HG02571 (cell line): ENCODE results near the gene UQCR10.

Experiments
- ATAC-seq: cut with Tn5 transposase; IDR thresholded peaks from one replicate; pipeline ENCODE4 v1.9.1; 2021; ENCODE audit warnings: mild to moderate bottlenecking, moderate library complexity; ENCODE audit not compliant: unreplicated experiment

UQCR10 gene

DNA sequence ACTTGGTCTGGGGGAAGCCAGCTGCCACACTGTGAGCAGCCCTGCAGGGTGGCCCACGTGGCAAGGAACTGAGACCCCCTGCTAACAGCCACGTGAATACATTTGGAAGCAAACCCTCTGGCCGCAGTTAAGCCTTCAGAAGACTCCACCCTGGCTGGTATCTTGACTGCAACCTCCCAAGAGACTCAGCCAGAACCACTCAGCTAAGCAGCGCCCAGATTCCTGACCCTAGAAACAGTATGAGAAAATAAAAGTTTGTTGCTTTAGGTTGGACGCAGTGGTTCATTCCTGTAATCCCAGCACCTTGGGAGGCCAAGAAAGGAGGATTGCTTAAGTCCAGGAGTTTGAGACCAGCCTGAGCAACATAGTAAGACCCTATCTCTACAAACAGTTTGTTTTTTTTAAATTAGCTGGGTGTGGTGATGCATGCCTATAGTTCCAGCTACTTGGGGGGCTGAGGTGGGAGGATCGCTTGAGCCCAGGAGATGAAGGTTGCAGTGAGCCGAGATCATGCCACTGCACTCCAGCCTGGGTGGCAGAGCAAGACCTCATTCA is 9.0 kb upstream of the UQCR10 start:
- ATAC-seq = no peak

DNA sequence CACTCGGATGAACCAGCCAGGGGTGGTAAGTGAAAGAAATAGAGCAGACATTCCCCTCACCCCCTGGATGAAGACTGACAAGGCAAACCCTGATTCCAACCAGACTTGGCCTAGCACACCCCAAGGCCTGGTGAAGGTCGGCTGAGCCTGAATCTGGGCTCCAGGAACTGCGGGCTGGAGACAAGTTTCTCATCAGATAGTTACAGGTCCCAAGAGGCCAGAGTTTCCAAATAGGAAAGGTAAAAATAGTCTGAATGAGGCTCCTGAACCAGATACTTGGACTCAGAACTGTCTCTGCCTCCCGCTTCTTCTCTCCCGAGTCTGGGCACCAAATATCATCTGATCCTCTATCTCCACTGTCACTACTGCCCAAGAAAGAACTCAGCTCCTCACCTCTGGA is 8.2 kb upstream of the UQCR10 start:
- ATAC-seq = no peak

- no peak for ATAC-seq
Measured at GRCh38 chr22:29762263-29762662, 4.9 kb upstream of the UQCR10 start.

GRCh38 chr22:29765905-29766631 is 1.1 kb upstream of the UQCR10 start:
- peak; percentile 4 for ATAC-seq

GRCh38 chr22:29766632-29767170 is 468 bp upstream of the UQCR10 start, which contains the start of gene ZMAT5:
Gene ZMAT5, minus strand, starts transcription at chr22:29767007. Its CDS starts 18,463 bp downstream, at chr22:29748544.
- peak; percentile 86 for ATAC-seq

DNA sequence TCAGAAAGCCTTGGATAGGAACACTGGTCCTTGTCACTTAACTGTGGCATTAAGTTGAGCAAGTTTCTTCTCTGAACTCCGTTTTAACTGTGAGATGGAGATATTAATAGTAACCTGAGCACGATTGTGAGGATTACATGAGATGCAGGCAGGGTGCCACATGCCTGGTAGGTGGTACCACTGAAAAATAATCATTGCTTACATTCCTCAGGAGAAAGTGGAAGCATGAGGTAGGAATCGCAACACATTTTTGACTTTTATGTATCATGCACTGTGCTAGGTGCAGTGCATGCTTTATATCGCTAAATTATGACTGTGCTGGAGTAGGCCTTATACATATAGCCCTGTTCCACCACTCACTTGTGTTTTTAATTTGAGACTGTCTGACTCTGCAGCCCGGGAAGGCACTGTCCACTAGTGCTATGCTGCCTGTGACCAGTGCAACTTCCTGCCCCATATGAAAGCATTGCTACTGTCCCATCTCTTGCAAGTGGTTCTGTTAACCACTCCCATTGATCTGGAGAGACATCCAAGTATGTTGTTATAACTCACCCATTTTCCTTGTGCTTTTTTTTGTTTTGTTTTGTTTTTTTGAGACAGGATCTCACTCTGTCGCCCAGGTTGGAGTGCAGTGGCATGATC is 1.0 kb downstream of the UQCR10 start:
- no peak for ATAC-seq

- ATAC-seq = no peak
Measured at GRCh38 chr22:29769723-29770321, 2.7 kb downstream of the UQCR10 start.

GRCh38 chr22:29772170-29772641 is 5.0 kb downstream of the UQCR10 start:
- ATAC-seq = no peak

GRCh38 chr22:29773233-29773632 is 6.1 kb downstream of the UQCR10 start:
- no peak for ATAC-seq

DNA sequence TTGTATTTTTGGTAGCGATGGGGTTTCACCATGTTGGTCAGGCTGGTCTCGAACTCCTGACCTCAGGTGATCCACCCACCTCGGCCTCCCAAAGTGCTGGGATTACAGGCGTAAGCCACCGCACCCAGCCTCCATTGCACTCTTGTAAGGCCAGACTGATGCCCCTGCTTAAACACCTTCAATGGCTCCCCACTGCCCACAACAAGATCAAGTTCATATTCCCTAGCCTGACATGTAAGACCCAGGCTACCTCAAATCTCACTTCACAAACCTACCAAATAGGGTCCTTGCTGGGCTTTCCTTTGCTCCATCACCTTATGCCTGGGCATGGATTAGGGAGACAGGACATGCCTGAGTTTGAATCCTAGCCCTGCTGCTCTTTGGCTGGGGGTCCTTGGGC is 13.1 kb downstream of the UQCR10 start:
- ATAC-seq = no peak

DNA sequence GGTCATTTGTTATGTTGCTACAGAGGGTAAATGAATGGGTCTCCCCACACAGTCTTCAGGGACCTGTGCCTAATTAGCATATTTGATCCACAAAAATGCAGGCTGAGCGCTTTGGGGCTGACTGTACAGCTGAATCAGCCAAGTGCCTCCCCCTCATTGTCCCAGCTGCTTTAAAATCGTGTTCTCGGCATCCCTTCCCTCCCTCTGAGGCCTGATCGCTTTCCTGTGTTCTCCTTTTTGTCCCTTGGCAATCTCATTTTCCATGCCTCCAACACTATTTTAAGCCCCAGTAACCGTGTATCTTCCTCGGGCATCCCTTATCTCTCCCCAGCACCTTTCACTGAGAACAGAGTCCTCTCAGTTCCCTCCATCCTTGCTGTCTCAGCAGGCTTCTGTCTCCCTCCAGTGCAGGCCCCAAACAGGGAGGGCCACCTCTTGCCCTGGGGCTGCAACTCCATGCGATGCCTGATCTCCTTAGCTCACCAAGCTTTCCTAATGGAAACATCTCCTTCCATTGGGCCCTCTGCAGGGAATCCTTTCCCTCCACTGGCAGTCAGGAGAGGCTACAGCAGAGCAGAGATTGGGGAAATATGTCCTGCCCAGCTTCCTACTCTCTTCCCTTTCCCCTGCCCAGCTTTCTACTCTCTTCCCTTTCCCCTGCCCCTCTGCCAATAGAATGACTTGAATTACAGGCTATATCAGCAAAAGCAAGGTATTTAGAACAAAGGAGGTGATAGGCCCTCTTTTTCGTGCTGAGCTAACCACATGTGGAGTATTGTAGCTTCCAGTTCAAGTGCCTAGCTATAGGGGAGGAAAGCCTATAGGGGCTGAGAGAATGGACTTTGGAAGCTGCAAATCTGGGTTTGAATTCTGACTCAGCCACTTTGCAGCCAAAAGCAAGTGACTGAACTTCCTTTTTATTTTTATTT is 13.8 kb downstream of the UQCR10 start:
- ATAC-seq = no peak

- ATAC-seq = no peak
Measured at GRCh38 chr22:29782061-29782845, 15.1 kb downstream of the UQCR10 start.

DNA sequence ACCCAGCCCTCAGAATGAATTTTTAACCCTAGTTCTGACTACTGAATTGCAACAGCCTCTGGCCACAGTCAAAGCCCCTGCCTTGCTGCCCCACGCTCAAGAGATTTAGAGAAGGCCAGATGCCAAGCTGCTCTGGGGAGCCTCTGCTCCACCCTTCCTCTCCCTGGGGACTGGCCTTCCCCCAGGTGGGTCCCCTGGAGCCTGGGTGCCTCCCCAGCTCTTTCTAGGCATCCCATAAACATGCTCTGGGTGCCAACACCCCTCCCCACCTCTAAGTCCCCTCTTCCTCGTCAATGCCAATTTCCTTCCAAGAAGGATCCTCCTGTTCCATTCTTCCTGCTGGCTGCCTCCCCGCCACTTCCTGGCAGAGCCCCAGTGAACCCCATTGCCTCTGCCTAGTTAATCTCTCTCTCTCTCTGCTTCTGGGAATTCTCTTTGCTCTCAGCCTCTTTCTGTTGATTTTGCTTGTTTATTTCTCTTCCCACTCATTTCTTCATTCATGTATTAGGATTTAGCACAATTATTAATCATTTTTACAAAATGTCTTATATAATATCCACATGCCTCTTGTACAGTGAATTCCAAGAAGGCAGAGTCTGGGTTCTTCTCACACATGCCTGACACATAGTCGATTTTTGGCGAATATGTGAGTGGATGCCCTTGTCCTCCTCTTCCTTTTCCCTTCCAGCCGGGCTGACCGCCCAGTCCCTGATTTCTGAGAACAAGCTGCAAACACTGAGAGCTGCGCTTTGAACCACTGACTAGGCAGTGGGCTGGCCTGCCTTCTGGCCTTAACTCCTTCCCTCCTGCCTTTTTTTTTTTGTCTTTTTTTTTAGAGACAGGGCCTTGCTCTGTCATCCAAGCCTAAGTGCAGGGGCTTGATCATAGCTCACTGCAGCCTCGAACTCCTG is 17.5 kb downstream of the UQCR10 start:
- no peak for ATAC-seq

DNA sequence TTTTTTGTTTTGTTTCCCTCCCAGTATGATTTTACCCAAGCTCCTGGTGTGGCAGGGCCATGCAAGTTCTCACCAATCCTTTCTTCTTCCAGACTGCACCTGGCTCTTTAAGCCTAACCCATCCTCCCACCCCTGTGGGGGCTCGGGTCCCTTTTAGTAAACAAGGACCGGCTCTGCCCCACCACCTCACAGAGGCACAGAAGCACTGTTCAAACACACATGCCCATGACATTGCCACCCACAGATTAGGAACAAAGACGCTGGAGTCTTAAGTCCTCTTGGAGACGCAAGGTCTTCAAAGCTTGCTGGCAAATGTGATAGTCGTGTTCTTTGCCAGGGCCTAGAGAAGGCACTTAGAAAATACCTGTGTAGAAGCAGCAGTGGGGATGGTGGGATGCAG is 18.9 kb downstream of the UQCR10 start:
- ATAC-seq = no peak

DNA sequence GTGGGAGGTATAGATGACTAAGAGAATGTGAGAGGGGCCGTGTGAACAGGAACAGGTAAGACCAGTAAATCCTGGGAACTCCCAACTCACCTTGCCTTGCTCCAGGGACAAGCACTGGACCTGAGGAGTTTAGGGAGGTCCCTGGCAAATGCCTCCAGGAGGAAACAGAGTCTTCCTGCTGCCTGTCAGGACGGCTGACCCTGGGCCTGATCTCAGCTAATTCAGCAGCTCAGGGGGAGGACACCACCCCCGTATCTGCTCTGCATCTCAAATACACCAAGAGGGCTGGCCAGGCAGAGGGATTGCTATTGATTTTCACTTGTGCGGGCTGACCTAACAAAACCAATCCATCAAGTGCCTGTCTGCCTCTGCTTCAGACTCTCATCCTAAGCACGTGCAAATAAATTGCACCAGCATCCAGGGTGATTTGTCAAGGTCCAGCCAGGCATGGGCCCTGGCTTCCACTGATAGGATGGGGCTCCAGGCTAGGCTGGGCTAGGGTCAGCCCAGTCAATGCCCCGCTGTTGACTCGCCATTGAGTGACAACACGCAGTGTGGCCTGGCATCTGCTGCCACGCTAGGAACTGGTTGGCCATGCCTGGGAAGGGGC is 20.3 kb downstream of the UQCR10 start:
- no peak for ATAC-seq

GRCh38 chr22:29788339-29789279 is 21.4 kb downstream of the UQCR10 start:
- no peak for ATAC-seq

DNA sequence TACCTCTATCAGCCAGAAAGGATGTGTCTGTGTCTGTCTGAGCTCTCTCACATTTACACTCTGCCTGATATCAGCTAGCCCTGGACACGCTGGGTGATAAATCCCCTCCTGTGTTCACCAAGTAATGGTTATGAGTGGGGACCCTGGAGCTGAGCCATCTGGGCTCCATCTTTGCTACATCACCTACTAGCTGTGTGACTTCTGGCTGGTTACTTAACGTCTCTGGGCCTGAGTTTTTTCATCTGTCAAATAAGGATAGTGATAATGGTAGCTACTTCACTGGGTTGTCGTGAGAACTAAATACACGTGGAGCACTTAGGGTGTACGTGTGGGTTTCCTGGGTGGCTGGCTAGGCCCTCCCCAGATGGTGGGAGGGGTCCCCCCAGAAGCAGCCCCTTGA is 22.9 kb downstream of the UQCR10 start:
- ATAC-seq = no peak
